Activated CD8-positive, alpha-beta memory T cell treated with anti-CD3 and anti-CD28 coated beads, Interleukin-2, amount 50 U/mL, for 1 hour (primary cell): Measurements from ENCODE around the gene ZDHHC11B.
"Not testable (repeated sequence)": the region's sequence is repeated elsewhere in the genome, so short reads cannot be mapped to it uniquely, and the experiment has no call there.

Experiments used
- DNase-seq: peaks from one replicate; pipeline ENCODE4 v3.0.0-alpha.2; 2020; ENCODE audit errors: extremely low read depth

Gene ZDHHC11B

DNA sequence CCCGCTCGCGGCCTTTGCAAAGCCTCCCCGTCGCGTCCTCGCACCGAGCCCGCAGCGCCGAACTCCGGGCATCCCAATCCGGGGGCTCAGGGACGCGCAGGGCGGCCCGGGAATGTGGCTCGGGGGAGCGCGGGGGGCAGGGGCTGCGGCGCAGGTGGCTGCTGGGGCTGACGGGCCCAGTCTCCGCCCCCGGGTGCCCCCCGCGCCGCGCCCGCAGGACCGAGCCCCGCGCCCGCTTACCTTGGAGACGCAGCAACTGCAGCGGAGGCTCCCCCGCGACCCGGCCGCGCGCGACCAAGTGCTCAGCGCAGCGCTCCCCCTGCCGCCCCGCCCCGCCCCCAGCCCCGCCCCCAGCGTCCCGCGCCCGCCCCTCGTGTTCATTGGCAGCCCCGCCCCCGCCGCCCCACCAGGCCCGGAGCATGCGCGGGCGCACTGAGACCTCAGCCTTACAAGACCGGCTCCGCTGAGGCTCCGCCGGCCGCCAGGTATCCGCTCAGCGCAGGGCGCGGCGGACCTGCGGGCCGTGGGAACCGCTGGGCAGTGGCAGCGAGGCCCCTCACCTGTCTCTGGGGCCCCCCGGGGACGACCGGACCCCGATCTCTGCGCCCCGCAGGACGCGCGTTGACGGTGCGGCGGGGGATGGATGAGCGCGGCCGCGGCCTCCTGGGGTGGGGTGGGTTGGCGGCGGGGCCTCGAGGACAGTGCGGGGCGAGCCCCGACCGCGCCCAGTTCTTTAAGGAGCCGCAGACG lies at the start of gene ZDHHC11B:
ZDHHC11B (minus strand) TSS at position 302 of the 750 bp plus-strand sequence. CDS start 17,810 bp downstream, outside the sequence.
- peak; percentile 74 for DNase-seq

- not testable (repeated sequence) for DNase-seq
These were observed 49.5 kb upstream of the ZDHHC11B start for GRCh38 chr5:834013-834412.

GRCh38 chr5:828194-828593 lies 43.7 kb upstream of the ZDHHC11B start:
- not testable (repeated sequence) for DNase-seq

DNA sequence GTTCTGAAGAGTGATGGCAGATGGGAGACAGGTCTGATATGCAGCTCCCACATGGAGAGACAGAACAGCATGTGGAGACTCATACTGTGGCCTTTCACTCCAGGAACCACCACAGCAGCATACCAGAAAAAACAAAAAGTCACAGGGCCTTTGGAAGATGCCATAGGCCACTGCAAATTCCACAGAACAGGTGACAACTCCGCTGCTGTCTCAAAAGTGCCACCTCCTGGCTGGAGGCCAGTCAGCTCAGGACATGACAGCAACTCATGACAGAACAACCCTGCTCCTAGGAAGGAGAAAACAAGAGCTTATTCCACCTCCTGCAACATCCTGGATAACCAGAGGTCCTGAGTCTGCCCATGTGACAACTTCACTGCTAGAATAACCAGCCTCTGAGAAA lies 41.0 kb upstream of the ZDHHC11B start:
- DNase-seq: not testable (repeated sequence)

- no peak for DNase-seq
These were observed 37.0 kb upstream of the ZDHHC11B start for GRCh38 chr5:821504-821903.

DNA sequence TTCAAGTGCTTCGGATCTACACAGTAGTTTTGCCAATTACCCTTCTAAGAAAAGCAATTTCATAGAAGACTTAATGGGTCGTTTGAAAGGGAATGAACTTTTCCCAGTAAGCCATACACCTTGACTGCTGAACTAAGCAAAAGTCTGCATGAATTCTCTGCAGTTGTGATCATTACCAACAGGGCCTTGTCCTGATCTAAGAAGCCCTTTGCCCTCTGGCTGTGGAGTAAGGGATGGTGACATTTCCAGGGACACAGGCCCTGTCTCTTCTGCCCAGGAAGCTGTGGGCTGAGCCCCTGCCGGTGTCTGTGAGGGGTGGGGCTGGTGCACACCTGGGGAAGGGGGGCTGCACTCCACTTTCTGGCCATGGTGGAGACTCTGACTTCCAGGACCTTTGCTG lies 35.7 kb upstream of the ZDHHC11B start:
- no peak for DNase-seq

DNA sequence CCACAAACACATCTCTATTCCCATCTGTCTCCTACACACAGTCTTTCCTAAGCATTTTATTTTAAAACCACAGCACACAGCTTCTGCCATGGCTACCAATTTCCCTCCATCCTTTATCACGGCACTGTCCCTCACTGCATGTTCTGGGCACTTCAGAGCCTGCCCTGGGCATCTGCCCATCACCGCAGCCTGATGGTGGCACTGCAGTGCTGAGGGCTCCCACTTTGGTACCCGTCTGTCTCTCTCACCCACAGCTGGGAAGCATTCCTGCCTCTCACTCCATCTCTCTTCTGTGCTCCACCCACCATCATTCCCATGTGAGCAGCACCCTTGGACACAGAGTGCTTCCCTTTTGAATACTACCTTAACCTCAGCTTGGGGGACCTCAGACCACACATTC lies 34.5 kb upstream of the ZDHHC11B start:
- no peak for DNase-seq

- DNase-seq: no peak
These were observed 31.6 kb upstream of the ZDHHC11B start for GRCh38 chr5:816176-816575.

DNA sequence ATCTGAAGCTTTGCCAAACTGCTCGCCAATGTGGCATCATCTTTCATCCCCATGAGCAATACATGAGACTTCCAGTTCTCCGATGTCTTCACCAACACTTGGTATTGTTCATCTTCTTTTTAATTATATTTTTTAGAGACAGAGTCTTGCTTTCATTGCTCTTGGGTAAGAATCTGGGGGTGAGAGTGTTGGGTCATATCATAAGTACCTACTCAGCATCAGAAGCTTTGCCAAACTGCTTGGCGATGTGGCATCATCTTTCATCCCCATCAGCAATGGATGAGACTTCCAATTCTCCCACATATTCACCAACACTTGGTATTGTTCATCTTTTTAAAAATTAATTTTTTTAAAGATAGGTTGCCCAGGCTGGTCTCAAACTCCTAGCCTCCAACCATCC lies 30.9 kb upstream of the ZDHHC11B start:
- DNase-seq: no peak

DNA sequence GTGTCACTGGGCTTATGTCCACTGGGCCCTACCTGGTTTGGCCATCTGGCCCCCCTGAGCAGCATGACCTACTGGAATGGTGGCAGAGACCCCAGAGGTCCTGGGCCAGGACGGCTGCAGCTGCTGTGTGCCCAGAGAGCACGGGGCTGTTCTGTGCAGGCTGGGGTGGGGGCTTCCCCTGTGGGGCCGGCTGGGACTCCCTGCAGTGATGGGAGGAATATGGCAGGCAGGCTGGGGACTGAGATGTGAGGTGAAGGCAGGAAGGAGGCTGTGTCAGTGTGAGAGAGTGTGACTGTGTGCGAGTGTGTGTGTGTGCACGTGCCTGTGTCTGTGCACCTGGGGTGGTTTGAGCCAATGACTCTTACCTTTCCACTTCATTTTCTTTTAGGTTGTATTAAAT lies 29.0 kb upstream of the ZDHHC11B start:
- DNase-seq: not testable (repeated sequence)

- not testable (repeated sequence) for DNase-seq
These were observed 26.9 kb upstream of the ZDHHC11B start for GRCh38 chr5:811384-811783.

DNA sequence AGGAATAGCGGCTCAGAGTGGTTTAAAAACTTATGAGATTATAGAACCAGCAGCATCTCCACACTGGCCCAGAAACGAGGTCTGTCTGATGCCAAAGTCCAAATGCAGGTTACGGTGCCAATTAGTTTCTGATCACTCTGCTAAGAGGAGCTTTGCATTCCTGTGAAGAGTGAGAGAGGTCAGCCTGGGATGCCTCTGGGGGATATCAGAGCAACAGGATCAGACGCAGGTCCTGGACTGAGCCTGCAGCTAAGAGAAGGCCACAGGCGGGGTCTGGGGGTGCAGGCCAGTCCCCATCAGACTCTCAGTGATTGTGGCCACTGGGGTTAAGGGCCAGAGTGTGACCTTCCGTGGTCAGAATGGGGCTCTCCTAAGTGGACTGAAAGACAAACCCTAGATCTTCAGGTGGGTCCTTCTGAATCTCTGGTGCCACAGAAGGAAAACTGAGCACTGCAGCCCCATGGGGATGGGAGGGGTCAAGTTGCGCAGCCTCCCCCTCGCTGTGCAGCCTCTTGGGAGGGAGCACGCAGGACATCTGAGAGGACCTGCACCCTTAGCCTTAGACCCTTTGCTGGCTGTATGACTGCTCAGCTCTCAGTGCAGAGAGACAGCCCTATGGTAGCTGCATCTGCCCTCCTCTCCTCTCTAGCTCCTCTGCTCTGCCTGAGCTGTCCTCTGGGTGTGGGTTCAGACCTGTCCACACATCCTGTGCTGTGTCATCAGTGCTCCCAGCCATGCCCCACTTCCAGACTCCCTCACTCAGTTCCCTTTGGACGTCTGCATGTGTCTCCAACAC lies 23.4 kb upstream of the ZDHHC11B start:
- DNase-seq: not testable (repeated sequence)

GRCh38 chr5:801472-801871 lies 16.9 kb upstream of the ZDHHC11B start:
- no peak for DNase-seq

GRCh38 chr5:801055-801454 lies 16.5 kb upstream of the ZDHHC11B start:
- DNase-seq: not testable (repeated sequence)

DNA sequence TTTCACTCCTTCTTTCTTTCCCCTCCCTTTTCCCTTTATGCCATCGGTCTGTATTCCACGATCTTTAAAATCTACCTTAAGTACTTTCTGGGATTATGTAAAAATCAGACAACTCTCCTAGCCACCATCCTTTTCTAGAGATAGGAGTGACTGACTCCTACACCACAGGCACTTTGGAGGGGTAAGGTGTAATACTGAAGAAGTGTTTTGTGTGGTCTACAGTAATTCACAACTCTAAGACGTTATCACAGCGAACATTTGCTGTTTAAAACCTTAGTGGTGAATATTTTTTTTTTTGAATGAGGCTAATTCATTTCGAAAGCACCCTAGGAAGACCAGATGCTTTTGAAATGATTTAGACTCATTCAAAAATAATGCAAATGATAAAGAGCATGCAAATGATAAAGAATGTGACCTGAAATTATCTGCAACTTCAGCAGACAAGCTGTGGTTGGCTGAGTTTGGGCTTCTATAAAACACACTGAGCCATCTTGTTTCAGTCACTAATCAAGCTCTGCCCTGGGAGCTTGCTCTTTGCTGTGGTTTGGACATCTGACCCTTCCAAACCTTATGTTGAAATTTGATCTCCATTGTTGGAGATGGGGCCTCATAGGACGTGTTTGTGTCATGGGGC lies 14.1 kb upstream of the ZDHHC11B start:
- DNase-seq: not testable (repeated sequence)

GRCh38 chr5:797986-798385 lies 13.5 kb upstream of the ZDHHC11B start:
- DNase-seq: not testable (repeated sequence)

DNA sequence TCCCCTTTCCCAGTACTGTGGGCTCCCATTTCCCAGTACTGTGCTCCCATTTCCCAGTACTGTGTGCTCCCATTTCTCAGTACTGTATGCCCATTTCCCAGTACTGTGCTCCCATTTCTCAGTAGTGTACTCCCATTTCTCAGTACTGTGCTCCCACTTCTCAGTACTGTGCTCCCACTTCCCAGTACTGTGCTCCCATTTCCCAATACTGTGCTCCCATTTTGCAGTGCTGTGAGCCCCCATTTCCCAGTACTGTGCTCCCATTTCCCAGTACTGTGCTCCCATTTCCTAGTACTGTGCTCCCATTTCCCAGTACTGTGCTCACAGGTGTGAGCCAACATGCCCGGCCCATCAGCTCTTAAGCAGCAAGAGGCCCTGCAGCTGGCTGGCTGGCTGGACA lies 11.3 kb upstream of the ZDHHC11B start:
- DNase-seq: not testable (repeated sequence)

DNA sequence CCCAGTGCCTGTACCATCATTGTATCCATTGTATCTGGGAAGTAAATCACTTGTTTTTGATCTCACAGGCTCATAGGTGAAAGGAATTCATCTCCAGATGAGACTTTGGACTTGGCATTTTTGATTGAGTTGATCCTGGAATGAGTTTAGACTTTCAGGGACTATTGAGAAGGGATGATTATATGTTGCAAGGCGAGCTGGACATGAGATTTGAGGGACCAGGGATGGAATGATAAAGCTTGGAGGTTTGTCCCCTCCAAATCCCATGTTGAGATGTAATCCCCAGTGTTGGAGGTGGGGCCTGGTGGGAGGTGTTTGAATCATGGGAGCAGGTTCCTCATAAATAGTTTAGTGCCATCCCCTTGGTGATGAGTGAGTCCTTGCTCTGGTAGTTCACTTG lies 10.4 kb upstream of the ZDHHC11B start:
- DNase-seq: not testable (repeated sequence)

- not testable (repeated sequence) for DNase-seq
These were observed 4.2 kb upstream of the ZDHHC11B start for GRCh38 chr5:788703-789102.

DNA sequence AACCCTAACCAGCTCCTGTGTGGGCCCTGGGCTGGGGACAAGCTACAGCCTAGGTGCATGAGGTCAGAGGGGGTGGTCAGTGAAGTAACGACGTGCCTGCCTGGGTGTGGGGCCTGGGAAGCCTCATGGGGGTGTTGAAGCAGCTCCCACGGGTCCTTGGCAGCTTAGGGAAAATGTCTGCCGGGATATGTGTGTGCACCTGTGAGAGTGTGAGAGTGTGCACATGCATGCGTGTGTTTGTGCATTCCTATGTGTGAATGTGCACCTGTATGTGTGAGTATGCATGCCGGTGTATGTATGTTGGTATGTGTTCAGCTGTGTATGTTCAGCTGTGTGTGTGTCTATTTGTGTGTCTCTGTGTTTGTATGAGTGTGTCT lies 3.3 kb upstream of the ZDHHC11B start:
- not testable (repeated sequence) for DNase-seq

DNA sequence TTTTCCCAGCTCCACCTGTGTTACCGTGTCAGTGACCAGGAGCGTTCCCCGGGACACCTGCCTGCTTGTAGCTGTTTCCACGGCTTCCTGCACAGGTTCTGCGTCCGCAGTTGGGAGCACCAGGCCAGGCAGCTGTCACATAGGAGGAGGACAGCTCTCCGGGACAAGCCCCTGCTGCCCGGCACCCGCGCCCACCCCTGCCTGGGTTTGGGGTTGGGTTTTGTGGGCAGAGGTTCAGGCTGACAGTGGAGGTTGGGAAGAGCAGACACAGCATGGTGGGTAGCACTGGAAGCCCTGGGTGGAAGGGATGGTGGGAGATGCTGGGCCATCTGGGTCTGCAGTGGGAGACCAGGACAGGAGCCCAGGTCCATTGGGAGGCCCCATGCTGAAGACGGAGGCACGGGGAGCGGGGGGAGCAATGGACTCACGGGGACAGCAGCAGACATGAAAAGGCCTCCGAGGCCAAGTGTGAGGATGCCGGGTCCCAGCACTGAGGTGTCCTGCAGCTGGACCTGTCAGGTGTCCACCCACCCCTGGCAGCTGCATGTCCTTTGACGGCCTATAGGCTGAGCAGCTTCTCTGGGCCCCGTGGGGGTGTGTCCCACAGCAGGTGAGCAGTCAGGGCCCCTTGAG lies 2.8 kb upstream of the ZDHHC11B start:
- DNase-seq: not testable (repeated sequence)

DNA sequence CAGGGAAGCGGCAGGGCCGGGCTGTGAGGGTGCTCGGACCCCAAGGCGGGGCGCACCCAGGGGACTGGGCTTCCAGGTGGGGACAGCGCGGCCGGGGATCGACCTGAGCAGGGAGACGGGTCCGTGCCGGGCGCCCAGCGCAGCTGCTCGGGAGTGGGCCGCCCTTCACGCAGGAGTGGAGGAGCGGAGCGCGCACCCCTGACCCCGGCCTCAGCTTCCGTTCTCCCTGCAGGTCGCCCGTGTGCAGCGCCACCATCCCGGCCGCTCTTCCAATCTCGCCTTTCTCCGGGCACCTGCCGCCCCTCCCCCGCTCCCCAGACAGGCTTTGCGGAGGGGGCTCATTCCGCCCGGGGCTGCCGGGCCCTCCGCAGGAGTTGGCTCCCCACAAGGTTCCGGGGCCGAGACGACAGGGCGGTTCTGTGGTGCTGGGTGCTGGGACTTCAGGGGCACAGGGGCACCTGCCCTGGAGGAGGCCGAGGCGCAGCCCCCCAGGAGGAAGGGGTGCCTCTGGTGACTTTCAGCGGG lies 714 bp upstream of the ZDHHC11B start:
- not testable (repeated sequence) for DNase-seq
